Tibial nerve (tissue), 4 donors: ENCODE data around the gene PRLR.

Source experiments
- CTCF ChIP-seq, 5 experiments: fragments of 200-600 bp in 3 of 5; fragments of 450-650 bp in 2 of 5; sonication (generic) in 3 of 5; IDR thresholded peaks; one replicate each; pipeline ENCODE4 v1.5.1; 2016 to 2019; ENCODE audit warnings: antibody characterized with exemption in 5 of 5, mild to moderate bottlenecking in 3 of 5, moderate library complexity in 2 of 5
- EP300 ChIP-seq, 2 donors: sonication (generic); formaldehyde crosslinking; IDR thresholded peaks; one replicate each; pipeline ENCODE4 v1.6.1; 2017; ENCODE audit warnings: antibody characterized with exemption in 2 of 2, mild to moderate bottlenecking in 1 of 2
- POLR2A ChIP-seq, 2 donors: fragments of 450-650 bp; IDR thresholded peaks; one replicate each; pipeline ENCODE4 v1.6.1; 2017; ENCODE audit warnings: antibody characterized with exemption in 2 of 2, mild to moderate bottlenecking in 2 of 2, moderate library complexity in 2 of 2

DNA sequence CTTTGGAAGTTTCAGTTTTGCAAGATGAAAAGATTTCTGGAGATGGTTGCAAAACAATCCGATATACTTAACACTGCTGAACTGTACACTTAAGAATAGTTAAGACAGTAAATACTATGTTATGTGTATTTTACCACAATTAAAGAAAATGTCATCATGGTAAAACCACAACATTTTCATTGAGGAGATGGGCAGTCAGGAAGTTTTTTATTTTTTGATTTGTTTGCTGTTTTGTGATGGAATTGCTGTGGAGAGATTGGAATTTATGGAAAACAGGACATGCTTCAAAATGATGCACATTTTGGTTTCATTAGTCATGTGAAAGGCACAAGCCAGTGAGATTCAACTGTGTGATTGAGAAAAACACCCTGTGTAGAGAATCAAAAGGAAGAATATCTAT, 92.1 kb downstream of the PRLR start:
- no peak for TF ChIP-seq CTCF (IDR thresholded peaks at IDR 0.05)
- TF ChIP-seq EP300 (IDR thresholded peaks at IDR 0.05): no peak
- TF ChIP-seq POLR2A (IDR thresholded peaks at IDR 0.05): no peak
